ENCODE measurements around the gene CYGB. TPM values are rescaled to one million over a fixed set of nuclear protein-coding genes. Genes with fewer than 3 reads are reported as not detected.

CYGB gene
- total and polyA plus RNA-seq, 2 of the 13 experiments (the other 11 are each of a cell fraction or from before 2014, with no cell fraction given): 18.9 to 27.1 TPM

DNA sequence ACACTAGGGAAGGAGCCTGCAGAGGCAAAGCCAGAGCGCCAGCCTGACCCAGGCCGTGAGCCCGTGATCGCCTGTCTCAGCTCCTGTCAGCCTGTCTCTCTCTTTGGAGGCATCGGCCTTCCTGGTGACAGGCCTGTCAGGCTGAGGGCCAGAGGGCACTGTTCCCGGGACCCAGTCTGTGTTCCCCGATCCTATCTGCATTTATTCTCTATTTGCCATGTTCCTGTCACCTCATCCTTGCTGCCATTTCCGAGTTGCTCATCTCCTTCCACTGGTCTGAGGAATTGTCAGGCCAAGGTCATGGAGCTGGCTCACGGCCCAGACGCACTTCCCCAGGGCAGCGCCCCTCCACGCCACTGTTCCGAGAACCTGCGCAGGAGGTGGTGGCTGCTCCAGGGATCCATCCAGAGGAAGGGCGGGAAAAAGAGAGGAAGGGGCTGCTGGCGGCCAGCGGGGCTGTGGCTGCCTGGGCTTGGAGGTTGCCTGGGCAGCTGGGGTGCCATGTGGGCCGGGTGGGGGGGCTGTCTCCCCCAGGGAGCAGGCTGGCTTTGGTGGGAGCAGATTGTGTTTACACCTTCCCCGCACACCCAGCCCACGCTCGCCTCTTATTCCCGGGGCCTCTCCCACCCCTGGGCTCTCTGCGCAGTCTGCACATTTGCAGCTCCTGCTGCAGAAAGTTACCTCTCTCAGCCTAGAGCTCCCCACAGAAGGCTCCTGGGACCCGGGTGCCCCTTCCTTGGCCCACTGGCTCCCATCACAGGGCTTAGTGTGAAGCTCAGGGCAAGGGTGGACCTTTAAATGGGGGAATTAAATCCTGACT is 7.2 kb upstream of the CYGB start:
- 93% methylated on average over 22 of the region's 24 CpGs for WGBS (ENCODE audit: low lambda C conversion rate)
- no peaks in the 10 kb centered on the region for H3K9me3 ChIP-seq (ENCODE audit: low read length)
- TF ChIP-seq RXRA (CRISPR knock-in tag; IDR thresholded peaks at IDR 0.05) (peak; percentile 23; the same call in 1 of the 2 replicates), RFXANK (CRISPR knock-in tag; IDR thresholded peaks at IDR 0.05) (no peak)
- TF ChIP-seq, protein P1, sequence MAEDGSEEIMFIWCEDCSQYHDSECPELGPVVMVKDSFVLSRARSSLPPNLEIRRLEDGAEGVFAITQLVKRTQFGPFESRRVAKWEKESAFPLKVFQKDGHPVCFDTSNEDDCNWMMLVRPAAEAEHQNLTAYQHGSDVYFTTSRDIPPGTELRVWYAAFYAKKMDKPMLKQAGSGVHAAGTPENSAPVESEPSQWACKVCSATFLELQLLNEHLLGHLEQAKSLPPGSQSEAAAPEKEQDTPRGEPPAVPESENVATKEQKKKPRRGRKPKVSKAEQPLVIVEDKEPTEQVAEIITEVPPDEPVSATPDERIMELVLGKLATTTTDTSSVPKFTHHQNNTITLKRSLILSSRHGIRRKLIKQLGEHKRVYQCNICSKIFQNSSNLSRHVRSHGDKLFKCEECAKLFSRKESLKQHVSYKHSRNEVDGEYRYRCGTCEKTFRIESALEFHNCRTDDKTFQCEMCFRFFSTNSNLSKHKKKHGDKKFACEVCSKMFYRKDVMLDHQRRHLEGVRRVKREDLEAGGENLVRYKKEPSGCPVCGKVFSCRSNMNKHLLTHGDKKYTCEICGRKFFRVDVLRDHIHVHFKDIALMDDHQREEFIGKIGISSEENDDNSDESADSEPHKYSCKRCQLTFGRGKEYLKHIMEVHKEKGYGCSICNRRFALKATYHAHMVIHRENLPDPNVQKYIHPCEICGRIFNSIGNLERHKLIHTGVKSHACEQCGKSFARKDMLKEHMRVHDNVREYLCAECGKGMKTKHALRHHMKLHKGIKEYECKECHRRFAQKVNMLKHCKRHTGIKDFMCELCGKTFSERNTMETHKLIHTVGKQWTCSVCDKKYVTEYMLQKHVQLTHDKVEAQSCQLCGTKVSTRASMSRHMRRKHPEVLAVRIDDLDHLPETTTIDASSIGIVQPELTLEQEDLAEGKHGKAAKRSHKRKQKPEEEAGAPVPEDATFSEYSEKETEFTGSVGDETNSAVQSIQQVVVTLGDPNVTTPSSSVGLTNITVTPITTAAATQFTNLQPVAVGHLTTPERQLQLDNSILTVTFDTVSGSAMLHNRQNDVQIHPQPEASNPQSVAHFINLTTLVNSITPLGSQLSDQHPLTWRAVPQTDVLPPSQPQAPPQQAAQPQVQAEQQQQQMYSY (CRISPR knock-in tag; IDR thresholded peaks at IDR 0.05): no peak
- no peaks in the 10 kb centered on the region for H3K27me3 ChIP-seq (ENCODE audit: control insufficient read depth in 1 of 2, insufficient read depth in 2 of 2, low read length in 2 of 2)
- ATAC-seq (no peak), DNase-seq (ENCODE audit: low spot score) (no peak), FAIRE-seq (no peak)
- no peak overlapping the region for H2AFZ ChIP-seq (ENCODE audit: low read length)
- ChIA-PET CTCF (ENCODE audit: low intra/inter-chr PET ratio, low total read pairs) (interaction anchor here (0.9 kb wide), 1 partner anchor 22 kb away, joined by 3 read pairs; no protein-coding TSS in a partner anchor), POLR2A (interaction anchor here (1.0 to 3.1 kb wide), 5 partner anchors 10 to 22 kb away, joined by 3 to 30 read pairs (median 8); no protein-coding TSS in a partner anchor)
- H3K36me3 ChIP-seq (replicated peaks in 1 of 2; ENCODE audit: control insufficient read depth in 1 of 2, insufficient read depth in 2 of 2, low read length in 2 of 2): peaks cover 9 to 12% of the 10 kb centered on the region in 2 experiments; a peak in 4 of 5 replicates
- H3K9ac ChIP-seq (ENCODE audit: insufficient read depth, low read depth, low read length): no peak overlapping the region
- peaks cover 7% of the 10 kb centered on the region; the same call in 1 of the 2 replicates for H4K20me1 ChIP-seq (ENCODE audit: insufficient read depth, low read length)
- no peak overlapping the region for H3K4me2 ChIP-seq (ENCODE audit: low read depth, low read length)
- in situ Hi-C loops (cut with HindIII; ENCODE audit: extremely low pct_ligation_motif_present, low pct_unique_long_range_greater_than_20kb): no loop called here
- no peak overlapping the region for H3K4me3 ChIP-seq (replicated peaks in 1 of 3; ENCODE audit: insufficient read depth in 1 of 3, low read depth in 2 of 3, low read length in 3 of 3)
- intact Hi-C loops (cut with micrococcal nuclease; ENCODE audit: unreplicated experiment): no loop called here
- H3K27ac ChIP-seq (ENCODE audit: extremely low read length, insufficient read depth, low read length): no peak overlapping the region
- peaks cover 33% of the 10 kb centered on the region for H3K79me2 ChIP-seq (ENCODE audit: insufficient read depth, low read length)
- peaks cover 47% of the 10 kb centered on the region for H3K4me1 ChIP-seq (ENCODE audit: insufficient read depth, low read length)
- BruUV-seq (replicated peaks): no TSS peak
